Activated CD4-positive, alpha-beta T cell treated with anti-CD3 and anti-CD28 coated beads, Interleukin-2, amount 50 U/mL, for 24 hours (primary cell): ENCODE data around the gene SYPL2.
A peak's percentile ranks its signal among the peaks of the same experiment; 100 is the strongest.
"Not testable (repeated sequence)": the region's sequence is repeated elsewhere in the genome, so short reads cannot be mapped to it uniquely, and the experiment has no call there.

Source experiments
- DNase-seq, 2 donors: peaks; one replicate each; pipeline ENCODE4 v3.0.0-alpha.2; 2020; ENCODE audit warnings: low read depth in 1 of 2, low spot score in 1 of 2

SYPL2 gene

GRCh38 chr1:109466452-109467300 is at the start of gene SYPL2:
Gene SYPL2, plus strand, starts transcription at chr1:109466546. Its CDS starts 298 bp downstream, at chr1:109466844.
- no peak for DNase-seq

GRCh38 chr1:109423498-109423897 is 42.8 kb upstream of the SYPL2 start:
- no peak for DNase-seq

GRCh38 chr1:109425391-109426280 is 40.7 kb upstream of the SYPL2 start:
- peak in 1 of 2 donors; percentile 49 for DNase-seq

- DNase-seq: peak; percentile 74 to 96
Measured at GRCh38 chr1:109426281-109427170, 39.8 kb upstream of the SYPL2 start, which contains the start of gene PSMA5. Gene PSMA5, minus strand, starts transcription at chr1:109426448. Its CDS starts 118 bp downstream, at chr1:109426330.

GRCh38 chr1:109427171-109427467 is 39.2 kb upstream of the SYPL2 start:
- DNase-seq: no peak

GRCh38 chr1:109432336-109432735 is 34.0 kb upstream of the SYPL2 start:
- no peak for DNase-seq

GRCh38 chr1:109433322-109433721 is 33.0 kb upstream of the SYPL2 start:
- DNase-seq: no peak

GRCh38 chr1:109434484-109434883 is 31.9 kb upstream of the SYPL2 start:
- no peak for DNase-seq

GRCh38 chr1:109438798-109439297 is 27.5 kb upstream of the SYPL2 start:
- no peak for DNase-seq

- no peak for DNase-seq
Measured at GRCh38 chr1:109441069-109441468, 25.3 kb upstream of the SYPL2 start.

GRCh38 chr1:109443476-109443875 is 22.9 kb upstream of the SYPL2 start:
- DNase-seq: no peak

- DNase-seq: no peak
Measured at GRCh38 chr1:109444346-109444745, 22.0 kb upstream of the SYPL2 start.

- not testable (repeated sequence) for DNase-seq
Measured at GRCh38 chr1:109445949-109446695, 20.2 kb upstream of the SYPL2 start.

GRCh38 chr1:109447524-109447923 is 18.8 kb upstream of the SYPL2 start:
- no peak for DNase-seq

- no peak for DNase-seq
Measured at GRCh38 chr1:109454497-109455133, 11.7 kb upstream of the SYPL2 start.

GRCh38 chr1:109457819-109458218 is 8.5 kb upstream of the SYPL2 start:
- DNase-seq: no peak

- no peak for DNase-seq
Measured at GRCh38 chr1:109466125-109466451, 258 bp upstream of the SYPL2 start.

GRCh38 chr1:109467301-109467777 is 993 bp downstream of the SYPL2 start:
- no peak for DNase-seq

GRCh38 chr1:109468061-109468460 is 1.7 kb downstream of the SYPL2 start:
- no peak for DNase-seq

- DNase-seq: no peak
Measured at GRCh38 chr1:109468903-109469302, 2.6 kb downstream of the SYPL2 start.
